Activated CD4-positive, alpha-beta T cell treated with anti-CD3 and anti-CD28 coated beads for 48 hours (primary cell): ENCODE measurements around the gene BMPR1A.

ENCODE experiments used
- DNase-seq: peaks from one replicate; pipeline ENCODE4 v3.0.0-alpha.2; 2020

The BMPR1A gene

GRCh38 chr10:86768412-86769062, 12.1 kb downstream of the BMPR1A start:
- DNase-seq, result no peak

- no peak for DNase-seq
These were observed 13.6 kb downstream of the BMPR1A start for GRCh38 chr10:86769991-86770390.

- no peak for DNase-seq
These were observed 14.1 kb downstream of the BMPR1A start for GRCh38 chr10:86770412-86770960.

- DNase-seq, result no peak
These were observed 17.1 kb downstream of the BMPR1A start for GRCh38 chr10:86773498-86773897.

- DNase-seq, result no peak
These were observed 18.8 kb downstream of the BMPR1A start for GRCh38 chr10:86775056-86775869.

GRCh38 chr10:86775870-86776180, 19.4 kb downstream of the BMPR1A start:
- DNase-seq, result no peak

GRCh38 chr10:86779220-86780017, 23.0 kb downstream of the BMPR1A start:
- DNase-seq, result no peak

GRCh38 chr10:86782701-86783418, 26.4 kb downstream of the BMPR1A start:
- no peak for DNase-seq

GRCh38 chr10:86785037-86785436, 28.6 kb downstream of the BMPR1A start:
- DNase-seq, result no peak

- DNase-seq, result no peak
These were observed 29.5 kb downstream of the BMPR1A start for GRCh38 chr10:86785968-86786367.

- DNase-seq, result no peak
These were observed 29.9 kb downstream of the BMPR1A start for GRCh38 chr10:86786368-86786767.

- DNase-seq, result no peak
These were observed 34.0 kb downstream of the BMPR1A start for GRCh38 chr10:86790394-86790793.

- no peak for DNase-seq
These were observed 36.2 kb downstream of the BMPR1A start for GRCh38 chr10:86792461-86793167.

- DNase-seq, result no peak
These were observed 37.3 kb downstream of the BMPR1A start for GRCh38 chr10:86793696-86794095.

- DNase-seq, result no peak
These were observed 38.9 kb downstream of the BMPR1A start for GRCh38 chr10:86795353-86795752.

GRCh38 chr10:86798025-86798424, 41.6 kb downstream of the BMPR1A start:
- DNase-seq, result no peak

- DNase-seq, result no peak
These were observed 42.2 kb downstream of the BMPR1A start for GRCh38 chr10:86798611-86799010.

GRCh38 chr10:86799188-86799845, 42.9 kb downstream of the BMPR1A start:
- DNase-seq, result no peak

GRCh38 chr10:86801995-86802394, 45.6 kb downstream of the BMPR1A start:
- no peak for DNase-seq

- DNase-seq, result no peak
These were observed 46.2 kb downstream of the BMPR1A start for GRCh38 chr10:86802473-86803108.

- DNase-seq, result no peak
These were observed 46.7 kb downstream of the BMPR1A start for GRCh38 chr10:86803156-86803555.
